Measurements from ENCODE around the gene CCDC201. TPM values are rescaled to one million over a fixed set of nuclear protein-coding genes. Genes with fewer than 3 reads are reported as not detected.
"Not testable (repeated sequence)": the region's sequence is repeated elsewhere in the genome, so short reads cannot be mapped to it uniquely, and the experiment has no call there.

Gene CCDC201
- total RNA-seq, 1 experiment from 2014 or later = not detected

DNA sequence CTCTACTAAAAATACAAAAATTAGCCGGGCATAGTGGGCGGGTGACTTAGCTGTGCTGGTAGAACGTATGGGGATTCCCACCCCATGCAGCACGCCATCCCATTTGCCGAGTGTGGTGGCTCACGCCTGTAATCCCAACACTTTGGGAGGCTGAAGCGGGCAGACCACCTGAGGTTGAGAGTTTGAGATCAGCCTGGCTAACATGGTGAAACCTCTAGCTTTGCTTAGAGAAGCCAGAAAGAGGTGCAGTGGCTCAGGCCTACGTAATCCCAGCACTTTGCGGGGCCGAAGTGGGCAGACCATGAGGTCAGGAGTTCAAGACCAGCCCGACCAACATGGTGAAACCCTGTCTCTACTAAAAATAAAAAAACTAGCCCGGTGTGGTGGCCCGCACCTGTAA is 45.2 kb downstream of the CCDC201 start:
- not testable (repeated sequence) for H3K36me3 ChIP-seq (ENCODE audit: insufficient read depth, low read length); H3K27me3 ChIP-seq (ENCODE audit: low read length); H3K4me1 ChIP-seq (ENCODE audit: low read length); H3K4me3 ChIP-seq (ENCODE audit: low read length); H4K20me1 ChIP-seq (ENCODE audit: insufficient read depth, low read depth, low read length); H3K4me2 ChIP-seq (ENCODE audit: low read depth, low read length, poor library complexity, severe bottlenecking); H3K27ac ChIP-seq (ENCODE audit: low read length); H3K9me3 ChIP-seq (ENCODE audit: low read length); H3K9ac ChIP-seq (ENCODE audit: low read length); H3K9me2 ChIP-seq (replicated peaks; ENCODE audit: insufficient read depth, low read length); DNase-seq; H3K79me2 ChIP-seq (ENCODE audit: low read length); H2AFZ ChIP-seq (ENCODE audit: low read length)

GRCh38 chr7:45826550-45826949 is 46.3 kb downstream of the CCDC201 start:
- DNase-seq; H3K4me2 ChIP-seq (ENCODE audit: low read depth, low read length, poor library complexity, severe bottlenecking); H3K36me3 ChIP-seq (ENCODE audit: insufficient read depth, low read length); H3K9ac ChIP-seq (ENCODE audit: low read length); H2AFZ ChIP-seq (ENCODE audit: low read length); H4K20me1 ChIP-seq (ENCODE audit: insufficient read depth, low read depth, low read length); H3K4me3 ChIP-seq (ENCODE audit: low read length); H3K9me2 ChIP-seq (replicated peaks; ENCODE audit: insufficient read depth, low read length); H3K79me2 ChIP-seq (ENCODE audit: low read length); H3K9me3 ChIP-seq (ENCODE audit: low read length); H3K27ac ChIP-seq (ENCODE audit: low read length); H3K4me1 ChIP-seq (ENCODE audit: low read length); H3K27me3 ChIP-seq (ENCODE audit: low read length): not testable (repeated sequence)

- not testable (repeated sequence) for H3K36me3 ChIP-seq (ENCODE audit: insufficient read depth, low read length); H3K9me3 ChIP-seq (ENCODE audit: low read length); H4K20me1 ChIP-seq (ENCODE audit: insufficient read depth, low read depth, low read length); H3K4me2 ChIP-seq (ENCODE audit: low read depth, low read length, poor library complexity, severe bottlenecking); H3K27me3 ChIP-seq (ENCODE audit: low read length); H3K4me3 ChIP-seq (ENCODE audit: low read length); H3K79me2 ChIP-seq (ENCODE audit: low read length); H2AFZ ChIP-seq (ENCODE audit: low read length); DNase-seq; H3K9ac ChIP-seq (ENCODE audit: low read length); H3K9me2 ChIP-seq (replicated peaks; ENCODE audit: insufficient read depth, low read length); H3K4me1 ChIP-seq (ENCODE audit: low read length); H3K27ac ChIP-seq (ENCODE audit: low read length)
Measured at GRCh38 chr7:45818763-45819162, 54.1 kb downstream of the CCDC201 start.

GRCh38 chr7:45817913-45818312 is 55.0 kb downstream of the CCDC201 start:
- not testable (repeated sequence) for H4K20me1 ChIP-seq (ENCODE audit: insufficient read depth, low read depth, low read length); H3K27me3 ChIP-seq (ENCODE audit: low read length); H3K4me1 ChIP-seq (ENCODE audit: low read length); H3K36me3 ChIP-seq (ENCODE audit: insufficient read depth, low read length); H3K9ac ChIP-seq (ENCODE audit: low read length); H3K27ac ChIP-seq (ENCODE audit: low read length); H3K79me2 ChIP-seq (ENCODE audit: low read length); H3K4me2 ChIP-seq (ENCODE audit: low read depth, low read length, poor library complexity, severe bottlenecking); H3K4me3 ChIP-seq (ENCODE audit: low read length); DNase-seq; H2AFZ ChIP-seq (ENCODE audit: low read length); H3K9me3 ChIP-seq (ENCODE audit: low read length); H3K9me2 ChIP-seq (replicated peaks; ENCODE audit: insufficient read depth, low read length)

DNA sequence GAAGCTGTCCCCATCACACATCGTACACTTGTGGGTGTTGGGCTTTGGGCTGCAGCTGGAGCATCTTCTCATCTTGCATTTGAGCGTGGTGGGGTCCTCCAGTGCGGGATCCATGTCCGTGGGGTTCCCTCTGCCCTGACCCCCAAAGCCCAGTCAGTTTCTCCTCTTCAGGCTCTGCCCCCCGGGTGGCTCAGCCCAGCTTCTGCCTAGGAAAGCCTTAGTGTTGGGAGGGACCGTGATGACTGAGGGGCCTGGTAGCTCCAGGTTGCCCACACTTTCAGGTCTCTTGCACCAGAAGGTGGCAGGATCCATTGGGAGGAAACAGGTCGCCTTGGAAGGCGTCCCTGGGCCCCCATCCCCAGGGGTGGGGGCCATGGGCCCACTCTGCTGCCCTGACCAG is 55.9 kb downstream of the CCDC201 start:
- not testable (repeated sequence) for H3K79me2 ChIP-seq (ENCODE audit: low read length)

DNA sequence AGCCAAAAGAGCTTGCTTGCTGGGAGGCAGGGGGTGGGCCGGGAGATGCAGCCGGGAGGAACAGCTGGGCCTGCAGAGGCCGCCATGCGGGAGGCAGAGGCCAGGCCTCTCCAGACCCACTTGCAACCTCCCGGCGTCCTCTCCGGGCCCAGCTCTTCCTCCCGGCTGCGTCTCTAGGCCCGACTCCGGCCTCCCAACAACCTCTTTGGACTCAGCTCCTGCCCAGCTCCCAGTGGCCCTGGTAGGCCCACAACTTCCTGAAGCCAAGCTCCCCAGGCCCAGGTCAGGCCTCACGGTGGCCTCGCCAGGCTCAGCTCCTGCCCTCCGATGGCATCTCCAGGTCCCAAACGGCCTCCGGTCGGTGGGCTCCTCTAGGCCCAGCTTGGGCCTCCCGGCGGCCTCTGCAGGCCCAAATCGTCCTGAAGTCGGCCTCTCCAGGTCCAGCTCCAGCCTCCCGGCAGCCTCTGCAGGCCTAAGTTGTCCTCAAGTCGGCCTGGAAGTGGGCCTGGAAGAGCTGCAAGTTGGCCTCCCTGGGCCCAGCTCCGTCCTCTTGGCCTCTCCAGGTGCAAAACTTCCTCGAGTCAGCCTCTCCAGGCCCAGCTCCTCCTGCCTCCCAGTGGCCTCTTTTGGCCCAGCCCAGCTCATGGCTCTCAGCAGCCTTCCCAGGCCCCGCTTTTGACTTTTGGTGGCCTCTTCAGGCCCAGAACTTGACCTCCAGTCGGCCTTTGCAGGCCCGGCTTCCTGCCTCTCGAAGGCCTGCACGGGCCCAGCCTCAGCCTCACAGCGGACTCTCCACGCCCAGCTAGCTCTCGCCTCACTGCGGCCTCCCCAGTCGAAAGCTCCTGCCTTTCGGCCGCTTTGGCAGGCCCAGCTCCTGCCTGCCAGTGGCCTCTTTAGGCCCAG is 58.4 kb downstream of the CCDC201 start:
- H3K4me3 ChIP-seq (ENCODE audit: low read length); H3K9me2 ChIP-seq (replicated peaks; ENCODE audit: insufficient read depth, low read length); H3K79me2 ChIP-seq (ENCODE audit: low read length); DNase-seq; H3K4me2 ChIP-seq (ENCODE audit: low read depth, low read length, poor library complexity, severe bottlenecking); H2AFZ ChIP-seq (ENCODE audit: low read length); H4K20me1 ChIP-seq (ENCODE audit: insufficient read depth, low read depth, low read length); H3K9ac ChIP-seq (ENCODE audit: low read length); H3K9me3 ChIP-seq (ENCODE audit: low read length); H3K4me1 ChIP-seq (ENCODE audit: low read length); H3K36me3 ChIP-seq (ENCODE audit: insufficient read depth, low read length); H3K27ac ChIP-seq (ENCODE audit: low read length); H3K27me3 ChIP-seq (ENCODE audit: low read length): not testable (repeated sequence)

More for the DNA sequence above, 55.9 kb downstream of the CCDC201 start:
- not testable (repeated sequence) for H3K4me1 ChIP-seq (ENCODE audit: low read length); H3K4me2 ChIP-seq (ENCODE audit: low read depth, low read length, poor library complexity, severe bottlenecking); H3K36me3 ChIP-seq (ENCODE audit: insufficient read depth, low read length); H3K27me3 ChIP-seq (ENCODE audit: low read length); DNase-seq; H3K4me3 ChIP-seq (ENCODE audit: low read length); H3K9me2 ChIP-seq (replicated peaks; ENCODE audit: insufficient read depth, low read length); H4K20me1 ChIP-seq (ENCODE audit: insufficient read depth, low read depth, low read length); H3K27ac ChIP-seq (ENCODE audit: low read length); H3K9ac ChIP-seq (ENCODE audit: low read length); H2AFZ ChIP-seq (ENCODE audit: low read length); H3K9me3 ChIP-seq (ENCODE audit: low read length)

- not testable (repeated sequence) for H3K9me3 ChIP-seq (ENCODE audit: low read length); DNase-seq; H3K79me2 ChIP-seq (ENCODE audit: low read length); H3K27me3 ChIP-seq (ENCODE audit: low read length); H2AFZ ChIP-seq (ENCODE audit: low read length); H3K27ac ChIP-seq (ENCODE audit: low read length); H3K4me2 ChIP-seq (ENCODE audit: low read depth, low read length, poor library complexity, severe bottlenecking); H4K20me1 ChIP-seq (ENCODE audit: insufficient read depth, low read depth, low read length); H3K4me3 ChIP-seq (ENCODE audit: low read length); H3K9me2 ChIP-seq (replicated peaks; ENCODE audit: insufficient read depth, low read length); H3K4me1 ChIP-seq (ENCODE audit: low read length); H3K36me3 ChIP-seq (ENCODE audit: insufficient read depth, low read length); H3K9ac ChIP-seq (ENCODE audit: low read length)
Measured at GRCh38 chr7:45813771-45814170, 59.1 kb downstream of the CCDC201 start.

GRCh38 chr7:45812946-45813345 is 59.9 kb downstream of the CCDC201 start:
- no peaks in the 10 kb centered on the region for H3K36me3 ChIP-seq (ENCODE audit: insufficient read depth, low read length)

More at GRCh38 chr7:45812946-45813345, 59.9 kb downstream of the CCDC201 start:
- Histone ChIP-seq H3K27ac (ENCODE audit: low read length) (no peak overlapping the region), H3K79me2 (ENCODE audit: low read length) (no peaks in the 10 kb centered on the region), H3K27me3 (ENCODE audit: low read length) (no peaks in the 10 kb centered on the region), H3K9me3 (ENCODE audit: low read length) (no peaks in the 10 kb centered on the region), H3K9ac (ENCODE audit: low read length) (no peak overlapping the region), H3K4me2 (ENCODE audit: low read depth, low read length, poor library complexity, severe bottlenecking) (no peak overlapping the region), H2AFZ (ENCODE audit: low read length) (no peak overlapping the region), H3K4me1 (ENCODE audit: low read length) (no peaks in the 10 kb centered on the region), H3K9me2 (replicated peaks; ENCODE audit: insufficient read depth, low read length) (no peaks in the 10 kb centered on the region), H4K20me1 (ENCODE audit: insufficient read depth, low read depth, low read length) (no peaks in the 10 kb centered on the region), H3K4me3 (ENCODE audit: low read length) (no peak overlapping the region)
- no peak for DNase-seq
